ENCODE data around the gene ANHX. TPM values are rescaled to one million over a fixed set of nuclear protein-coding genes. Genes with fewer than 3 reads are reported as not detected.

ANHX gene
- total RNA-seq, 1 experiment from 2014 or later, result not detected

- ATAC-seq (no peak), DNase-seq (ENCODE audit: low spot score) (no peak)
- peaks cover 61% of the 10 kb centered on the region for H3K9me3 Mint-ChIP-seq
- no peak overlapping the region for H3K4me3 Mint-ChIP-seq
- H3K27ac Mint-ChIP-seq, result no peak overlapping the region
- ChIA-PET POLR2A (no interaction called here), CTCF (no interaction called here)
- H3K4me1 Mint-ChIP-seq, result no peaks in the 10 kb centered on the region
- H3K27me3 Mint-ChIP-seq (ENCODE audit: low read depth), result peaks cover 25% of the 10 kb centered on the region
- peaks cover 49% of the 10 kb centered on the region for H3K36me3 Mint-ChIP-seq
- TF ChIP-seq ZNF281 (CRISPR knock-in tag; IDR thresholded peaks at IDR 0.05) (no peak), MYBL2 (CRISPR knock-in tag; IDR thresholded peaks at IDR 0.05) (no peak), ATF2 (CRISPR knock-in tag; IDR thresholded peaks at IDR 0.05; ENCODE audit: borderline replicate concordance, low read depth) (no peak), ZBTB21 (CRISPR knock-in tag; IDR thresholded peaks at IDR 0.05; ENCODE audit: borderline replicate concordance) (no peak), TCF7 (CRISPR knock-in tag; IDR thresholded peaks at IDR 0.05; ENCODE audit: low read depth) (no peak), ARID4B (CRISPR knock-in tag; IDR thresholded peaks at IDR 0.05; ENCODE audit: borderline replicate concordance) (no peak), ATF6 (CRISPR knock-in tag; IDR thresholded peaks at IDR 0.05) (no peak), ZSCAN18 (CRISPR knock-in tag; IDR thresholded peaks at IDR 0.05) (no peak), CTCF (IDR thresholded peaks at IDR 0.05) (no peak), PRDM15 (CRISPR knock-in tag; IDR thresholded peaks at IDR 0.05) (no peak), ESRRA (CRISPR knock-in tag; IDR thresholded peaks at IDR 0.05; ENCODE audit: borderline replicate concordance) (no peak), FOXP1 (CRISPR knock-in tag; IDR thresholded peaks at IDR 0.05; ENCODE audit: borderline replicate concordance) (no peak), USF2 (CRISPR knock-in tag; IDR thresholded peaks at IDR 0.05) (no peak), TEAD4 (CRISPR knock-in tag; IDR thresholded peaks at IDR 0.05) (no peak), GRHL2 (CRISPR knock-in tag; IDR thresholded peaks at IDR 0.05; ENCODE audit: insufficient replicate concordance, severe bottlenecking) (no peak), ZNF512 (CRISPR knock-in tag; IDR thresholded peaks at IDR 0.05; ENCODE audit: borderline replicate concordance) (no peak)
Measured at GRCh38 chr12:133217219-133217618, 18.5 kb downstream of the ANHX start.

Measured in WTC11 (cell line).